Testis (tissue), 3 donors: ENCODE measurements around the gene BSN. TPM values are rescaled to one million over a fixed set of nuclear protein-coding genes. Genes with fewer than 3 reads are reported as not detected.
A peak's percentile ranks its signal among the peaks of the same experiment; 100 is the strongest.

Experiments
- DNase-seq: peaks from one replicate; pipeline ENCODE4 v3.0.0-alpha.2; 2019
- H3K27ac ChIP-seq, 2 donors: fragments of 200-600 bp; sonication (generic); one replicate each; pipeline ENCODE4 v1.5.1; 2019
- H3K27me3 ChIP-seq: fragments of 200-600 bp; sonication (generic); one replicate; pipeline ENCODE4 v1.5.1; 2019
- H3K36me3 ChIP-seq: fragments of 200-600 bp; sonication (generic); one replicate; pipeline ENCODE4 v1.5.1; 2017; ENCODE audit warnings: low read depth; ENCODE audit errors: missing control alignments
- H3K4me1 ChIP-seq: fragments of 200-600 bp; sonication (generic); one replicate; pipeline ENCODE4 v1.5.1; 2019
- H3K4me3 ChIP-seq, 2 donors: fragments of 200-600 bp; sonication (generic); one replicate each; pipeline ENCODE4 v1.5.1; 2017 to 2019
- H3K9me3 ChIP-seq: fragments of 200-600 bp; sonication (generic); one replicate; pipeline ENCODE4 v1.5.1; 2017
- CTCF ChIP-seq, 3 experiments: fragments of 450-650 bp in 2 of 3; fragments of 200-600 bp in 1 of 3; sonication (generic) in 1 of 3; IDR thresholded peaks; one replicate each; pipeline ENCODE4 v1.5.1; 2016 to 2019; ENCODE audit warnings: antibody characterized with exemption in 3 of 3, mild to moderate bottlenecking in 2 of 3, moderate library complexity in 1 of 3
- POLR2A ChIP-seq: fragments of 450-650 bp; IDR thresholded peaks from one replicate; pipeline ENCODE4 v1.6.1; 2017; ENCODE audit warnings: antibody characterized with exemption, mild to moderate bottlenecking, moderate library complexity
- WGBS, 2 donors: methylation state at CpG; one replicate each; pipeline ENCODE4 v1.1.5; 2018; 5-methylcytosine and 5-hydroxymethylcytosine counted together
- intact Hi-C: fragments of 100-400 bp; cut with DNase I; formaldehyde crosslinking; loops from one replicate; pipeline ENCODE4 v1.15.1; 2023; ENCODE audit warnings: low total_unique reads
- polyA plus RNA-seq: library from polyadenylated mRNA; stranded (reverse); fragments of 350-450 nt; fragmentation: Illumina TruSeq; extraction: RNeasy Lipid Tissue Mini Kit (QIAGEN cat#74804); gene quantifications from one replicate; pipeline ENCODE4 v1.2.3, GENCODE V29; 2014; ENCODE audit warnings: low read depth, low replicate concordance; ENCODE audit not compliant: insufficient read depth
- total RNA-seq, 2 donors: library from RNA; depleted of rRNA; stranded (reverse); fragments of >200 nt; gene quantifications; one replicate each; pipeline ENCODE4 v1.2.3, GENCODE V29; 2016

BSN gene
- total and polyA plus RNA-seq, 3 donors from 2014 or later, result 9.9 to 25.3 (median 18.9) TPM

- Histone ChIP-seq H3K36me3 (no peaks in the 10 kb centered on the region), H3K4me1 (peaks cover 25% of the 10 kb centered on the region), H3K9me3 (no peaks in the 10 kb centered on the region), H3K27ac (no peak overlapping the region), H3K27me3 (no peaks in the 10 kb centered on the region), H3K4me3 (no peak overlapping the region)
- intact Hi-C loops, result no loop called here
- no peak for TF ChIP-seq CTCF (IDR thresholded peaks at IDR 0.05)
- no peak for TF ChIP-seq POLR2A
- DNase-seq, result no peak
- WGBS, 2 donors, result 80 to 86% methylated on average over 8 of the region's 8 CpGs
These were observed 23.6 kb upstream of the BSN start for GRCh38 chr3:49530701-49531100.

GRCh38 chr3:49531218-49531617 is 23.1 kb upstream of the BSN start:
- Histone ChIP-seq H3K4me3 (no peak overlapping the region), H3K27ac (no peak overlapping the region), H3K36me3 (no peaks in the 10 kb centered on the region), H3K27me3 (no peaks in the 10 kb centered on the region), H3K9me3 (no peaks in the 10 kb centered on the region), H3K4me1 (peaks cover 30% of the 10 kb centered on the region)
- 82 to 87% methylated on average over 10 of the region's 10 CpGs for WGBS, 2 donors
- intact Hi-C loops, result no loop called here
- TF ChIP-seq CTCF (IDR thresholded peaks at IDR 0.05) (no peak), POLR2A (no peak)
- no peak for DNase-seq

GRCh38 chr3:49531715-49532114 is 22.6 kb upstream of the BSN start:
- H3K9me3 ChIP-seq, result no peaks in the 10 kb centered on the region
- intact Hi-C loops, result no loop called here
- TF ChIP-seq POLR2A (no peak), CTCF (IDR thresholded peaks at IDR 0.05) (no peak)
- DNase-seq, result no peak
- H3K27me3 ChIP-seq, result no peaks in the 10 kb centered on the region
- H3K4me1 ChIP-seq, result peaks cover 35% of the 10 kb centered on the region
- H3K4me3 ChIP-seq, result no peak overlapping the region
- 96% methylated on average over 8 to 16 of the region's 16 CpGs for WGBS, 2 donors
- H3K36me3 ChIP-seq, result no peaks in the 10 kb centered on the region
- no peak overlapping the region for H3K27ac ChIP-seq

GRCh38 chr3:49533031-49533430 is 21.2 kb upstream of the BSN start:
- Histone ChIP-seq H3K4me1 (peaks cover 38% of the 10 kb centered on the region), H3K27me3 (no peaks in the 10 kb centered on the region), H3K36me3 (no peaks in the 10 kb centered on the region), H3K9me3 (no peaks in the 10 kb centered on the region), H3K4me3 (no peak overlapping the region), H3K27ac (peak overlapping the region; percentile 65 to 81)
- intact Hi-C loops, result no loop called here
- TF ChIP-seq CTCF (IDR thresholded peaks at IDR 0.05) (no peak), POLR2A (no peak)
- DNase-seq, result no peak
- WGBS, 2 donors, result 90 to 91% methylated on average over 7 to 13 of the region's 13 CpGs

- TF ChIP-seq POLR2A, result no peak
- no peak for TF ChIP-seq CTCF (IDR thresholded peaks at IDR 0.05)
- H3K27ac ChIP-seq, result peak overlapping the region; percentile 65 to 81
- no peak overlapping the region for H3K4me3 ChIP-seq
- 51 to 57% methylated on average over 6 to 9 of the region's 9 CpGs for WGBS, 2 donors
- no peaks in the 10 kb centered on the region for H3K36me3 ChIP-seq
- H3K27me3 ChIP-seq, result no peaks in the 10 kb centered on the region
- peaks cover 38% of the 10 kb centered on the region for H3K4me1 ChIP-seq
- H3K9me3 ChIP-seq, result no peaks in the 10 kb centered on the region
- intact Hi-C loops, result no loop called here
- peak; percentile 76 for DNase-seq
These were observed 20.3 kb upstream of the BSN start for GRCh38 chr3:49533786-49534519.
